ENCODE results near the gene TUBB.

TUBB gene

DNA sequence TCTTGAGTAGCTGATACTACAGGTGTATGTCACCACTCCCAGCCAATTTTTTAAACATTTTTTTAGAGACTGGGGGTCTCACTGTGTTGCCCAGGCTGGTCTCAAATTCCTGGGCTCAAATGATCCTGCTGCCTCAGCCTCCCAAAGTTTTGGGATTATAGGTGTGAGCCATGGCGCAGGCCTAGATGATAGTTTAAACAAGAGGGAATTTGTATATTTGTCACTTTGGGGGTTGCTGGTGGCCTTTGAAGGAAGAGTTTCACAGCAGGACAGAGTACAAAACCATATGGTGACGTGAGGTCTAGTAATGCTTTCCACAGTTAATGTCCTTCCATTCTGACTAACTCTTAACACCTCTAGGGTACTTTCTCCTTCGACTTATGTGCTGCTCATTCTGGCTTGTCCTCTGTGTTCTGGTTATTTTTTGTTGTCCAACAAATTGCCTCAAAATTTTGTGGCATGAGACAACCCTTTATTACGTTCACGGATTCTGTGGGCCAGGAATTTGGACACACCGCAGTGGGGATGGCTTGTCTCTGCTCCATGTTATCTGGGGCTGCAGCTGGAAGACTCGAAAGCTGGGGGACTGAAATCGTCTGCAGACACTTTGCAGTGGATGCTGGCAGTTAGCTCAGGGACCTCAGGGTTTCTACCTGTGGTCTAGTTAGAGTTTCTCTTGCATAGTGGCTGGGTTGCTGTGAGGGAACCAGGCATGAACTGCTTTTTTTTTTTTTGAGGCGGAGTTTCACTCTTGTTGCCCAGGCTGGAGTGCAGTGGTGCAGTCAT, 47.2 kb downstream of the TUBB start:
- Histone ChIP-seq H3K27ac (ENCODE audit: low read depth, low read length) (no peak overlapping the region), H3K4me3 (ENCODE audit: low read length) (no peak overlapping the region), H3K4me1 (ENCODE audit: insufficient read depth, low read length) (peaks cover 48% of the 10 kb centered on the region), H3K9ac (ENCODE audit: low read depth, low read length) (no peak overlapping the region), H3K9me3 (ENCODE audit: insufficient read depth, low read depth, low read length) (no peaks in the 10 kb centered on the region), H3K36me3 (ENCODE audit: insufficient read depth, low read length) (no peaks in the 10 kb centered on the region), H3K27me3 (ENCODE audit: insufficient read depth, low read length) (no peaks in the 10 kb centered on the region)
- WGBS = 91% methylated on average over 9 of the region's 9 CpGs

DNA sequence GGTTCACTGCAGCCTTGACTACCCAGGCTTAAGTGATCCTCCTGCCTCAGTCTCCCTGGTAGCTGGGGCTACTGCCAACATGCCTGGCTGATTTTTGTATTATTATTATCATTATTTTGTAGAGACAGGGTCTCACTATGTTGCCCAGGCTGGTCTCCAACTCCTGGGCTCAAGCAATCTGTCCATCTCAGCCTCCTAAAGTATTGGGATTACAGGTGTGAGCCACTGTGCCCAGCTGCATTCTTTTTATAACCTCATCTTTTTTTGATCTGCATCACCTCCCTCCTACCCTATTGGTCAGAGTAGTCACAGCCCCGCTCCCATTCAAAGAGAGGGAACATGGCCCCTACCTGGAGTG, 47.8 kb downstream of the TUBB start:
- Histone ChIP-seq H3K27ac (ENCODE audit: low read depth, low read length) (no peak overlapping the region), H3K27me3 (ENCODE audit: insufficient read depth, low read length) (no peaks in the 10 kb centered on the region), H3K4me1 (ENCODE audit: insufficient read depth, low read length) (peaks cover 48% of the 10 kb centered on the region), H3K9ac (ENCODE audit: low read depth, low read length) (no peak overlapping the region), H3K4me3 (ENCODE audit: low read length) (no peak overlapping the region), H3K36me3 (ENCODE audit: insufficient read depth, low read length) (no peaks in the 10 kb centered on the region), H3K9me3 (ENCODE audit: insufficient read depth, low read depth, low read length) (no peaks in the 10 kb centered on the region)
- WGBS = 88% methylated on average over 1 of the region's 1 CpG

DNA sequence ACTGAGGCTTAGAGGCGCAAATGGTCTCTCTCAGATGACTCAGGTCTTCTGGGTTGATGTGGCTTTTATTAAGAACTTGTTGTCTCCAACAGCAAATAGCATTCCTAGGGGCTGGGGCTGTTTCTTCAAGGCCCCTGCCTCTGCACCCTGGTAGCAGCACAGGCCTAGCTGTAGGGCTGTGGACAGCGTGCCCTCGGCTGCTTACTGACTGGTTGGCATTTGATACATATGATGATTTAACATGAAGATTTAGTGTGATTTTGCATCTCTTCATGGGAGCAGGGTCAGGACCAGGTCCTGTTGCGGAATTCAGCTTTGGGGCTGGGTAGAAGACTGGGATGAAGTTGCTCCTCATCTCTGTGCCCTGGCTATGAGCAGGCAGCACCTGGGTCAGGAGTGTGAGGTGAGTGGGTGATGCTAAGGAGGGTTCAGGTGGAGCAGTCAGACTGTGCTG, 48.5 kb downstream of the TUBB start:
- peak overlapping the region; percentile 70 for H3K27ac ChIP-seq (ENCODE audit: low read depth, low read length)
- peak overlapping the region; percentile 54; the same call in 1 of the 2 replicates for H3K9ac ChIP-seq (ENCODE audit: low read depth, low read length)
- H3K4me3 ChIP-seq (ENCODE audit: low read length) = no peak overlapping the region
- H3K36me3 ChIP-seq (ENCODE audit: insufficient read depth, low read length) = no peaks in the 10 kb centered on the region
- WGBS = 95% methylated on average over 4 of the region's 4 CpGs
- H3K27me3 ChIP-seq (ENCODE audit: insufficient read depth, low read length) = no peaks in the 10 kb centered on the region
- peaks cover 42% of the 10 kb centered on the region for H3K4me1 ChIP-seq (ENCODE audit: insufficient read depth, low read length)
- no peaks in the 10 kb centered on the region for H3K9me3 ChIP-seq (ENCODE audit: insufficient read depth, low read depth, low read length)

DNA sequence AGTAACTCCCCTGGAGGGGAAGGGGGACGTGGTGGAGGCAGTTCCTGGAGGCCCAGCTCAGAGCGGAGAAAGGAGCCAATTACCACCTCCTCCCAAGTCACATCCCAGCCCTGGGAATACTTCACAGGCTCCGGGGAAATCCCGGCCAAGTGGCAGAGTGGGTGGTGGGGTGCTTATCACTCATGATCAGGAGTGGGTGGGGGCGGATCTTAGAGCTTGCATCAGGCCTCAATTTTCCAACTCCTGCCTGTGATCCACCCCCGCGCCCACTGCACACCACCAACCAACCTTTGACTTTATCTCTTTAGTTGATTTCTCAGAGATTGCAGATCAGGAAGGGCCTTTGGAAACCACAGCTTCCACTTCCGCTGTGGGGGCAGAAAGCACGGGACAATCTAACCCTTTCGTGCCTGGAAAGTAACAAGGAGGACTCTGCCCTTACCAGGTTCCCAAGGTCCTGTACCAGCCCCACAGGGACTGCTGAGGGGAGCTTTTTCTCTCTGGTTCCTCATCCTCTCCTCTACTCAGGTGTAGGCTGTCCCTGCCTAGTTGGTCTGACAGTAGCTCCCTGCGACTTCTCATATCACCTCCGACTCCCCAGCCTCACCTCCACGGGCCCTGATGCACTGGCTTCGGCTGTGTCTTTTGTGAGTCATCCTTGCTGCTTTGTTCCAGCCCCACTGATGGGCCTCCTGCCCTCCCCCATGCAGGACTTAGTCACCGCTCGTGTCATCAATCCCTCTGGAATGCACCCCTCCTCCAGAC, 49.1 kb downstream of the TUBB start:
- H3K9ac ChIP-seq (ENCODE audit: low read depth, low read length) = peak overlapping the region; percentile 54; the same call in 1 of the 2 replicates
- 46% methylated on average over 14 of the region's 16 CpGs for WGBS

DNA sequence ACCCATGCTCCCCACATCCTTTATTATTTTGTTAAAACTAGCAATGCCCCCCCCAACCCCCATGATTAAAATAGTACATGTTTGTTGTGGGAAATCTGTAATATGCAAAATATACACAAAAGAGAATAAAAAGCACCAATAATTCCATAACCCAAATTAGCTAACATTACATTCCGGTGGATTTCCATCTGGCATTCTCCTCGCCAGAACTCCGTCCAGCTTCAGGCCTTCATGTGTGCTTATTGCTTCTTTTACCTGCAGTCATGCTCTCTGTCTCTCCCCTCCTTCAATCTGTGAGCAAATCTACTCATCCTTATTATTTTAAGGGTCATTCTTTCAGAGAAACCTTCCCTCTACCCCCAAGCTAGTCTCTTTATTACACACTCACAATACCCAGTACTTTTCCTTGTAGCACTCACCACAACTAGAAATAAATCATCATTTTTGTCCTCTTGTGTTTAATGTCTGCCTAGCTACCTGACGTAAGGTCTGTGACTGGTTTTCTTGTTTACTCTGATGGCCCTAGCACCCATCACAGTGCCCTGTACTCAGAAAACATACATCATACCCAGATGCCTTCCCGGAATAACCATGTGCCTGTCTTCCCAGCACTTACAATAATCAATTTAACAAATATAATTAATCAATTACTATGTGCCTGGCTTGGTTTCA, 49.8 kb downstream of the TUBB start:
- H3K36me3 ChIP-seq (ENCODE audit: insufficient read depth, low read length) = no peaks in the 10 kb centered on the region
- H3K9me3 ChIP-seq (ENCODE audit: insufficient read depth, low read depth, low read length) = no peaks in the 10 kb centered on the region
- no peak overlapping the region for H3K4me3 ChIP-seq (ENCODE audit: low read length)
- WGBS = 58% methylated on average over 5 of the region's 5 CpGs
- peak overlapping the region; percentile 70 for H3K27ac ChIP-seq (ENCODE audit: low read depth, low read length)
- H3K27me3 ChIP-seq (ENCODE audit: insufficient read depth, low read length) = no peaks in the 10 kb centered on the region
- H3K9ac ChIP-seq (ENCODE audit: low read depth, low read length) = peak overlapping the region; percentile 28; the same call in 1 of the 2 replicates
- H3K4me1 ChIP-seq (ENCODE audit: insufficient read depth, low read length) = peaks cover 37% of the 10 kb centered on the region

More for the DNA sequence above, 49.1 kb downstream of the TUBB start:
- Histone ChIP-seq H3K4me3 (ENCODE audit: low read length) (no peak overlapping the region), H3K27ac (ENCODE audit: low read depth, low read length) (peak overlapping the region; percentile 70), H3K36me3 (ENCODE audit: insufficient read depth, low read length) (no peaks in the 10 kb centered on the region), H3K4me1 (ENCODE audit: insufficient read depth, low read length) (peaks cover 41% of the 10 kb centered on the region), H3K9me3 (ENCODE audit: insufficient read depth, low read depth, low read length) (no peaks in the 10 kb centered on the region), H3K27me3 (ENCODE audit: insufficient read depth, low read length) (no peaks in the 10 kb centered on the region)

DNA sequence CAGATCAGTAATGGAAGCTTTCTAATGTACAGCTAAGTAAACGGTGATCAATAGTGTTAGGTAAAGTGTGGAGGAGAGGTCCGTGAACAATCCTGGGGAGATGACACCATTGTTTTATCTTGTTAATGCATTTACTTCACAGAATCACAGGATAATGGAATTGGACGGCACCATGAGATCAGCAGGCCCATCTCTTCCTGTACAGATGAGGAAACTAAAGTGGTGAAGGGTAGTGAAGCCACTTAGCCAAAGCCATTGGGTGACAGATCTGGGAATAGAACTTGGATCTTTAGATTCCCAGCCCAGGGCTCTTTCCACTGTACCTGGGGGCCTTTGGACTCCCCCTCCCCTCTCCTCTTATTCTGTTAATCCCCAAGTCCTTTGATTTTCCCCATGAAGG, 50.4 kb downstream of the TUBB start:
- 86% methylated on average over 3 of the region's 3 CpGs for WGBS
- Histone ChIP-seq H3K27ac (ENCODE audit: low read depth, low read length) (0 out of 2 replicates have a peak overlapping the region, but pooled peaks have one; percentile 70), H3K27me3 (ENCODE audit: insufficient read depth, low read length) (no peaks in the 10 kb centered on the region), H3K9ac (ENCODE audit: low read depth, low read length) (no peak overlapping the region), H3K36me3 (ENCODE audit: insufficient read depth, low read length) (no peaks in the 10 kb centered on the region), H3K9me3 (ENCODE audit: insufficient read depth, low read depth, low read length) (no peaks in the 10 kb centered on the region), H3K4me3 (ENCODE audit: low read length) (no peak overlapping the region), H3K4me1 (ENCODE audit: insufficient read depth, low read length) (peaks cover 37% of the 10 kb centered on the region)

DNA sequence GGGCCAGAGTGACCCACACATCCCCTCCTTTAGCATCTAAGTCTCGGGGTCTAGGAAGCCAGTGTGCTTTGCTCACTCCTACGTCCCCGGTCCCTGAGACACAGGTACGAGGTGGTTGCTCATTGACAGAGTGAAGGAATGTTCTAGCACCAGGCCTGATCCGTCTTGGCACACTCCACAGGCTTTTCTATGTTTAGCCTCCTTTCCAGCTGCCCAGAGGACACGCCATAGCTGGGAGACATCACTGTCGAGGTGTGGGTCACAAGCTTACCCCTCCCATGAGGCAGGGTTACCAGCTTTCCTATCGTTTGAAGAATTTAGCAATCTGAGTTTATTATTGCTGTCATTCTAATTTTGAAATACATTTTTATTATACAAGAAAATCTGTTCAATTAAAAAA, 54.5 kb downstream of the TUBB start:
- H3K36me3 ChIP-seq (ENCODE audit: insufficient read depth, low read length) = no peaks in the 10 kb centered on the region
- H3K9me3 ChIP-seq (ENCODE audit: insufficient read depth, low read depth, low read length) = no peaks in the 10 kb centered on the region
- no peak overlapping the region for H3K9ac ChIP-seq (ENCODE audit: low read depth, low read length)
- H3K4me3 ChIP-seq (ENCODE audit: low read length) = no peak overlapping the region
- no peak overlapping the region for H3K27ac ChIP-seq (ENCODE audit: low read depth, low read length)
- WGBS = 90% methylated on average over 8 of the region's 8 CpGs
- H3K27me3 ChIP-seq (ENCODE audit: insufficient read depth, low read length) = no peaks in the 10 kb centered on the region
- H3K4me1 ChIP-seq (ENCODE audit: insufficient read depth, low read length) = peaks cover 21% of the 10 kb centered on the region
